GM18505 (cell line): Measurements from ENCODE around the gene SPTBN1.

Source experiments
- ATAC-seq: cut with Tn5 transposase; IDR thresholded peaks from one replicate; pipeline ENCODE4 v1.9.1; 2021; ENCODE audit not compliant: unreplicated experiment
- POLR2A ChIP-seq: IDR thresholded peaks from 4 replicates; pipeline ENCODE4 v1.6.1; 2011; ENCODE audit warnings: borderline replicate concordance; ENCODE audit not compliant: insufficient read depth, insufficient read length; ENCODE audit errors: extremely low read depth

Gene SPTBN1

DNA sequence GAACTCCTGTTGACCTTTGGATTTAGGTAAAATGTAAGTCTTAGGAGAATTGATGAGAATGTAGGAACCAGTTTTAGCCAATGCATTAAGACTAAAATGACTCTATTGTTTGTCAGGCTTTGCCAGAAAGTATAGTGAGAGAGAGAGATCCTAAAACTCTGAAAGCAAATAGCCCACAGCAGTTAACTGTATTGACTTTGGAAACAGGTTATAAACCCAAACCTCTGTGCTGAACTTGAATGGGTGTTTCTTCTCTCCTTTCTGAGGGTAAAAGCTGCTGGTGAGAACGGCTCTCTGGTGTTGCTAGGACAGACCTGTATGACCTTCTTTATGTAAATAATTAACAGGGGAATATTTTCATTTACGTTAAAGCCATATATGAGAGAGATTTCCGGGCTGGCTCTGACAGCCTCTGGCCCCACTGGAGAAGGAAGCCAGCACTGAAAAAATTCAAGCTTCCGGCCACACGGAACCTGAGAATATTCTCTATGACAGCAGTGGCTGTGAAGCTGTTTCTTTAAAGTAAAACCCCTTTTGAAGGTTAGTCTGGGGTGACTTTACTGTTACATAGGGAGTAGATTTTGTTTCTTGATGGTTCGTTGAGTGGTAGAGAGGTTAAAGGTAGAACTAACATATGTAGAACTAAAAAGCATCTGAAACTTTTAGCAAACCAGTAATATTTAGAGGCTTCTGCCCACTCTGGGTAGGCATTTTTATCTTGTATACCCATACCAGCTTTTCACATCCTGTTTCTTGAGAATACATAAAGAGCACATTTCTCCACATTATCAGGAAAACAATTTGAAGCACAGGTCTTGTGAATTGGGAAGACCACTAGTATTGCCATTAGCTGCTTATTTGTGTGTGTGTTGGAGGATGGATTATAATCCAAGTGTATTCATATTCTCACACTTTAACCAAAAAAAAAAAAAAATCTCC lies 123.8 kb downstream of the SPTBN1 start:
- ATAC-seq: peak; percentile 64
- TF ChIP-seq POLR2A: no peak

- ATAC-seq: no peak
- no peak for TF ChIP-seq POLR2A
Measured at GRCh38 chr2:54581326-54582039, 125.4 kb downstream of the SPTBN1 start.

DNA sequence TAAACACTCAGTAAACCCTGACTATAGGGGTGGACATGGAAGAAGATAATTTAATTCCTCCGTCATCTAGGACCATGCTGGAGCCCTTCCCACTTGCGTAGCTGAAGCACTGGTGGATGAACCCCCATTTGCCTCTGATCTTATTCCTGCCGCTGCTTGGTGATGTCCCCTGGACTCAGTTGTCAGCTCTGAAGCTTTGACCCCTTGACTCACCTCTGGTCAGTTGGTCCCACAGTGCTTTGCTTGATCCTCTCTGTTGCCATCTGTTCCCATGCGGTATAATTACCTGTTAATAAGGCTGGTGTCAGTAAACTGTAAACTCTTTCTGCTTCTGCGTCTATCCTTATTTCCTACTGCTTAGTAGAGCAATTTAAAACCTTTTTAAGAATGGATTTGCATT lies 126.9 kb downstream of the SPTBN1 start:
- ATAC-seq: no peak
- no peak for TF ChIP-seq POLR2A

DNA sequence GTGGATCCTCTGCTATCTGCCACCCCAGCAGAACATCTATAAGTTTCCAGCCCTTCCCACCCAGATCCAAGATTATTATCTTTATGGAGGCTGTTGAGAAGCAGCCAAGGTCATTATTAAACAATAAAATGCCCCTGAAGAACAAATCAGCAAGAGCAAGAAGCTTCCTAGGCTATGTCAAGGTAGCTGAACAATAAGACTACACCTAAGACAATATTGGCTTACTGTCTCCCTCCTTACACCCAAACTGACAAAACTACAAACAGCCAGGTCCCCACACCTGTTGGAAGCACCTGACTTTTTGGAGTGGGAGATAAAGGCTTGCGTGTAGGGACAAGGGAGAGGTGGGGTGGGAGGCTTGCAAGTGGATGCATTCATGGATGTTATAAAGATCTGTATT lies 128.5 kb downstream of the SPTBN1 start:
- no peak for ATAC-seq
- TF ChIP-seq POLR2A: no peak

GRCh38 chr2:54585136-54585733 lies 129.1 kb downstream of the SPTBN1 start:
- TF ChIP-seq POLR2A: no peak
- ATAC-seq: no peak

- no peak for TF ChIP-seq POLR2A
- no peak for ATAC-seq
Measured at GRCh38 chr2:54586062-54586461, 129.9 kb downstream of the SPTBN1 start.

- no peak for TF ChIP-seq POLR2A
- no peak for ATAC-seq
Measured at GRCh38 chr2:54586494-54586893, 130.4 kb downstream of the SPTBN1 start.

DNA sequence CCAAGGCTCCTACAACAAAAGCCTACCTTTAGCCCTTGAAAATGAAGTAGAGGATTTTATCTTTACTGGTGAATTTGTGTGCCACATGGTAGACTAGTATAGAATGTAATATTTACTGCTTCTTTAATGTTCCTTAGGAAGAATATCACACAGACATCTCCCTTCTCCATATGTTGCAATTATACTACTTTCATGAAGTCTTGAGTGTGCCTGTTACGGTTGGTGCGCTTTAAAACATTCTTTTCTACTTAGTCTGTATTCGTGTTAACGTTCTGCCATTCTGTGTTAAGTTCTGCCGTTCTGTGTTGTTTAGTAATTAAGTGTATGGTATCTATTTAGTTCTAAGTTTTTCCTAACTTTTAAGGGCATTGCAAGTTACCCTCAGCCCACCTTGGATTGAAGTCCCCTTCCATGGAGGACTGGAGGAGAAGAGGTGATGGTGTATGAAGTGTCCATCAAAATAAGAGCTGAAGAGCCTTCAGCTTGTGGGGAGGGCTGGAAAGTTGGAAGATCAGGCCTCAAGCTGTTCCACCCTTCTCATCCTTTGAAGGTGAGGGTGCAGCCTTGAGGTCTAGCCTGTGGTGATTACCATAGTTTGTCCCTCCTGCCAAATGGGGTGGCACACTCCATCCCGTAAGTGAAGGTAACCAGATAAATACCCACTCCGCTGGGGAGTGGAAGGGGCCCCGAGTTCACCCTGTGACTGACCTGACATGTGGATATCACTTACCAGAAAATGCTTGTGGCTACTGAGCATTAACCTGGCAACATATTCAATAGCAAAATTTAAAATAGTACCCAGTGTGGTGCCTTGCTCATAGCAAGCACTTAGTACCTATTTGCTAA lies 131.3 kb downstream of the SPTBN1 start:
- ATAC-seq: no peak
- no peak for TF ChIP-seq POLR2A

GRCh38 chr2:54588244-54588899 lies 132.2 kb downstream of the SPTBN1 start:
- no peak for ATAC-seq
- no peak for TF ChIP-seq POLR2A

GRCh38 chr2:54589038-54589339 lies 132.9 kb downstream of the SPTBN1 start:
- TF ChIP-seq POLR2A: no peak
- ATAC-seq: no peak

- TF ChIP-seq POLR2A: no peak
- no peak for ATAC-seq
Measured at GRCh38 chr2:54589340-54590215, 133.5 kb downstream of the SPTBN1 start.
